ENCODE results near the gene KRT12. TPM values are rescaled to one million over a fixed set of nuclear protein-coding genes. Genes with fewer than 3 reads are reported as not detected.
"Not testable (repeated sequence)": the region's sequence is repeated elsewhere in the genome, so short reads cannot be mapped to it uniquely, and the experiment has no call there.

The KRT12 gene
- total RNA-seq, 1 experiment from 2014 or later: not detected

- no peak for DNase-seq
- no peaks in the 10 kb centered on the region for H3K9me3 ChIP-seq (replicated peaks)
Observed at GRCh38 chr17:40870136-40870535, 3.1 kb upstream of the KRT12 start.

GRCh38 chr17:40864661-40865390, 2.2 kb downstream of the KRT12 start:
- H3K27me3 ChIP-seq: no peaks in the 10 kb centered on the region
- H3K27ac ChIP-seq: no peak overlapping the region
- no peak for DNase-seq
- H3K9me3 ChIP-seq (replicated peaks): no peaks in the 10 kb centered on the region
- no peaks in the 10 kb centered on the region for H3K4me1 ChIP-seq
- H3K4me3 ChIP-seq: no peak overlapping the region
- no peaks in the 10 kb centered on the region for H3K36me3 ChIP-seq

More at GRCh38 chr17:40870136-40870535, 3.1 kb upstream of the KRT12 start:
- no peak overlapping the region for H3K4me3 ChIP-seq
- no peaks in the 10 kb centered on the region for H3K4me1 ChIP-seq
- no peaks in the 10 kb centered on the region for H3K36me3 ChIP-seq
- H3K27me3 ChIP-seq: no peaks in the 10 kb centered on the region
- no peak overlapping the region for H3K27ac ChIP-seq

- no peak overlapping the region for H3K27ac ChIP-seq
- no peak overlapping the region for H3K4me3 ChIP-seq
- H3K4me1 ChIP-seq: no peaks in the 10 kb centered on the region
- no peak for DNase-seq
- no peaks in the 10 kb centered on the region for H3K36me3 ChIP-seq
- H3K9me3 ChIP-seq (replicated peaks): no peaks in the 10 kb centered on the region
- H3K27me3 ChIP-seq: no peaks in the 10 kb centered on the region
Observed at GRCh38 chr17:40862985-40863733, 3.9 kb downstream of the KRT12 start.

GRCh38 chr17:40859536-40859935, 7.5 kb downstream of the KRT12 start:
- Histone ChIP-seq H3K4me3 (no peak overlapping the region), H3K36me3 (no peaks in the 10 kb centered on the region), H3K27me3 (no peaks in the 10 kb centered on the region), H3K4me1 (no peaks in the 10 kb centered on the region), H3K9me3 (replicated peaks) (no peaks in the 10 kb centered on the region), H3K27ac (no peak overlapping the region)
- no peak for DNase-seq

- not testable (repeated sequence) for H3K9me3 ChIP-seq (replicated peaks); DNase-seq; H3K4me3 ChIP-seq; H3K4me1 ChIP-seq; H3K27ac ChIP-seq; H3K27me3 ChIP-seq; H3K36me3 ChIP-seq
Observed at GRCh38 chr17:40858667-40859066, 8.4 kb downstream of the KRT12 start.

- H3K9me3 ChIP-seq (replicated peaks): no peaks in the 10 kb centered on the region
- H3K4me1 ChIP-seq: no peaks in the 10 kb centered on the region
- no peak overlapping the region for H3K4me3 ChIP-seq
- DNase-seq: peak in 1 of 2 experiments; percentile 7
- no peaks in the 10 kb centered on the region for H3K36me3 ChIP-seq
- no peaks in the 10 kb centered on the region for H3K27me3 ChIP-seq
- no peak overlapping the region for H3K27ac ChIP-seq
Observed at GRCh38 chr17:40857535-40857934, 9.5 kb downstream of the KRT12 start.

- Histone ChIP-seq H3K4me3 (no peak overlapping the region), H3K27me3 (no peaks in the 10 kb centered on the region), H3K36me3 (no peaks in the 10 kb centered on the region), H3K4me1 (no peaks in the 10 kb centered on the region), H3K27ac (no peak overlapping the region), H3K9me3 (replicated peaks) (no peaks in the 10 kb centered on the region)
- no peak for DNase-seq
Observed at GRCh38 chr17:40854175-40854814, 12.7 kb downstream of the KRT12 start.

GRCh38 chr17:40852364-40852763, 14.7 kb downstream of the KRT12 start:
- Histone ChIP-seq H3K27me3 (no peaks in the 10 kb centered on the region), H3K27ac (no peak overlapping the region), H3K36me3 (no peaks in the 10 kb centered on the region), H3K4me3 (no peak overlapping the region), H3K9me3 (replicated peaks) (no peaks in the 10 kb centered on the region), H3K4me1 (no peaks in the 10 kb centered on the region)
- no peak for DNase-seq

- no peak for DNase-seq
- no peaks in the 10 kb centered on the region for H3K36me3 ChIP-seq
- no peak overlapping the region for H3K27ac ChIP-seq
- H3K27me3 ChIP-seq: no peaks in the 10 kb centered on the region
- H3K9me3 ChIP-seq (replicated peaks): no peaks in the 10 kb centered on the region
- no peaks in the 10 kb centered on the region for H3K4me1 ChIP-seq
- no peak overlapping the region for H3K4me3 ChIP-seq
Observed at GRCh38 chr17:40850293-40850972, 16.6 kb downstream of the KRT12 start.

GRCh38 chr17:40849723-40850122, 17.3 kb downstream of the KRT12 start:
- no peak for DNase-seq
- Histone ChIP-seq H3K4me3 (no peak overlapping the region), H3K27ac (no peak overlapping the region), H3K9me3 (replicated peaks) (no peaks in the 10 kb centered on the region), H3K4me1 (no peaks in the 10 kb centered on the region), H3K27me3 (no peaks in the 10 kb centered on the region), H3K36me3 (no peaks in the 10 kb centered on the region)

- H3K4me1 ChIP-seq: no peaks in the 10 kb centered on the region
- H3K36me3 ChIP-seq: no peaks in the 10 kb centered on the region
- H3K9me3 ChIP-seq (replicated peaks): no peaks in the 10 kb centered on the region
- no peak overlapping the region for H3K4me3 ChIP-seq
- no peaks in the 10 kb centered on the region for H3K27me3 ChIP-seq
- H3K27ac ChIP-seq: no peak overlapping the region
- DNase-seq: no peak
Observed at GRCh38 chr17:40848583-40849235, 18.3 kb downstream of the KRT12 start.

- no peaks in the 10 kb centered on the region for H3K9me3 ChIP-seq (replicated peaks)
- H3K36me3 ChIP-seq: no peaks in the 10 kb centered on the region
- no peaks in the 10 kb centered on the region for H3K4me1 ChIP-seq
- peak in 1 of 2 experiments; percentile 19 for DNase-seq
- no peak overlapping the region for H3K27ac ChIP-seq
- no peaks in the 10 kb centered on the region for H3K27me3 ChIP-seq
- H3K4me3 ChIP-seq: no peak overlapping the region
Observed at GRCh38 chr17:40846515-40847144, 20.4 kb downstream of the KRT12 start.

GRCh38 chr17:40844671-40845107, 22.3 kb downstream of the KRT12 start:
- Histone ChIP-seq H3K36me3 (no peaks in the 10 kb centered on the region), H3K4me3 (no peak overlapping the region), H3K4me1 (no peaks in the 10 kb centered on the region), H3K27me3 (no peaks in the 10 kb centered on the region), H3K27ac (no peak overlapping the region), H3K9me3 (replicated peaks) (no peaks in the 10 kb centered on the region)
- no peak for DNase-seq

GRCh38 chr17:40843242-40843641, 23.8 kb downstream of the KRT12 start:
- no peaks in the 10 kb centered on the region for H3K9me3 ChIP-seq (replicated peaks)
- H3K4me3 ChIP-seq: no peak overlapping the region
- DNase-seq: no peak
- no peaks in the 10 kb centered on the region for H3K4me1 ChIP-seq
- no peaks in the 10 kb centered on the region for H3K36me3 ChIP-seq
- H3K27ac ChIP-seq: no peak overlapping the region
- no peaks in the 10 kb centered on the region for H3K27me3 ChIP-seq

Measured in SJCRH30 (cell line).